Urinary bladder (tissue), 4 donors: ENCODE data around the gene KRT86. TPM values are rescaled to one million over a fixed set of nuclear protein-coding genes. Genes with fewer than 3 reads are reported as not detected.

Experiments
- DNase-seq: peaks from one replicate; pipeline ENCODE4 v3.0.0-alpha.2; 2015; ENCODE audit errors: extremely low spot score
- H3K27ac ChIP-seq: one replicate; pipeline ENCODE4 v1.5.1; 2013; ENCODE audit warnings: low read depth, mild to moderate bottlenecking, moderate library complexity
- H3K36me3 ChIP-seq: one replicate; pipeline ENCODE4 v1.6.1; 2013; ENCODE audit warnings: mild to moderate bottlenecking, moderate library complexity; ENCODE audit not compliant: insufficient read depth
- H3K4me1 ChIP-seq: one replicate; pipeline ENCODE4 v1.6.1; 2013; ENCODE audit warnings: mild to moderate bottlenecking, moderate library complexity; ENCODE audit not compliant: insufficient read depth
- H3K4me3 ChIP-seq: one replicate; pipeline ENCODE4 v1.5.1; 2013; ENCODE audit warnings: low read depth, low read length
- WGBS: extraction: QIAGEN DNeasy Blood & Tissue Kit; methylation state at CpG from one replicate; pipeline ENCODE4 v1.1.7; 2013; 5-methylcytosine and 5-hydroxymethylcytosine counted together
- polyA plus RNA-seq: library from polyadenylated mRNA; stranded (reverse); fragments of 200-250 nt; gene quantifications from one replicate; pipeline ENCODE4 v1.2.3, GENCODE V29; 2013
- total RNA-seq: library from RNA; depleted of rRNA; stranded (reverse); fragments of >200 nt; gene quantifications from one replicate; pipeline ENCODE4 v1.2.3, GENCODE V29; 2014
- donor health status: healthy with polysubstance abuse.
- donor health status: healthy.

Gene KRT86
- total and polyA plus RNA-seq, 2 donors = 0.15 TPM; not detected in 1

- Histone ChIP-seq H3K4me3 (no peak overlapping the region), H3K36me3 (no peaks in the 10 kb centered on the region), H3K4me1 (no peaks in the 10 kb centered on the region), H3K27ac (no peak overlapping the region)
- no peak for DNase-seq
- 94% methylated on average over 8 of the region's 8 CpGs for WGBS
These were observed 75.7 kb downstream of the KRT86 start for GRCh38 chr12:52350021-52350620.

DNA sequence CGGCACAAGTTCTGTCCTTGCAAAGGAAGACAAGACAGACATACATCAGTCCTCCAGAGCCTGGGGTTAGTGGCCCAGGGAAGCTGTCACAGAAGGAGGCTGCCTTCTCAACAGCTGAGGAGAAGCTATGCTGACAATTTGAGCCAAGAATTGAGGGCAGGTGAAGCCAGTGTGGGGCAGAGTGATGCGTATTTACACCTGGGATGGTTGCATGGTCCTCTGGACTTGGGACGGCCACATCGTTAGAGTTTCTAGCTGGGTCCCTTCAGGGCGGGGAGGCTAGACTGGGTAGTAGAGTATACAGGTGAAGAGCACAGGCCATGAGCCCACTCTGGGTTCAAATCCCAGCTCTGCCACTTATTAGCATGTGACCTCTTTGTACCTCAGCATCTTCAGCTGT lies 76.3 kb downstream of the KRT86 start:
- no peak overlapping the region for H3K4me3 ChIP-seq
- no peaks in the 10 kb centered on the region for H3K4me1 ChIP-seq
- H3K36me3 ChIP-seq = no peaks in the 10 kb centered on the region
- no peak overlapping the region for H3K27ac ChIP-seq
- DNase-seq = no peak
- 95% methylated on average over 5 of the region's 5 CpGs for WGBS

DNA sequence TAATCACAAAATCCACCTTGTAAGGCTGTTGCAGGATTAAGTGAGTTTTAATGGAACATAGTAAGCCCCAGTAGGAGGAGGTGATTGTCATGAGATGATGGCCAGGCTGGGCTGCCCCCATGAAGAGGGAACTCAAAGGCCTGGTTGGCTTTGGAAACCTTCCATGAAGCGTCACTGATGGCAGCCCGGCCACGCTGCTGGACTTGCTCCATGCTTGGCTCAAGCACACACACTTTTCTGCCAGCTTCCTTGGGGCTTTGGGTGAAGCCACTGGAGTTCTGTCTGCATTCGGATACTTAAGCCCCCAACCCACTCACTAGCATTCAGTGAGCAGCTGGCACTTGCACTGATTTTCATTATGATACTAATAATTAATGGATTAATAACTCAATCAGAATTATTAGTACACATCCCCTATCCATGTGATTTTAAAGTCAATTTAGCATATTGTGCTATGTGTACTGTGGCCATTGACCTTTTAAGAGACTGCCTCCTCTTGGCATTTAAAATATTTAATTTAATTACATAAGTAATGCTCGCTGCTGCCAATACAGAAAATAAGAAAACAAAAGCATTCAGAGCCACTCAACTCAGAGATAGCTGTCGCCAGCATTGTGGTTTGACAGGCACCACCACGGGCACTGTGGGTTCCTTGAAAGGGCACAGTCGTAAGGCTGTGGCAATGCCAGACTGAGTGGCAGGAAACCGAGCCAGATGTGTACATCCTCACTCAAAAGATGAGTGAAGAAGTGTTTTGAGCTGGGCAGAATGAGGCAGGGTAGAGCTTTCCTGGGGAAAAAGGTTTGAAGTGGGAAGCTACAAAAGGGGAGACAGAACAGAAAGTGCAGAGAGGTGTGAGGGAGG lies 77.0 kb downstream of the KRT86 start:
- Histone ChIP-seq H3K4me1 (no peaks in the 10 kb centered on the region), H3K4me3 (no peak overlapping the region), H3K36me3 (no peaks in the 10 kb centered on the region), H3K27ac (no peak overlapping the region)
- WGBS = 56% methylated on average over 9 of the region's 9 CpGs
- no peak for DNase-seq

DNA sequence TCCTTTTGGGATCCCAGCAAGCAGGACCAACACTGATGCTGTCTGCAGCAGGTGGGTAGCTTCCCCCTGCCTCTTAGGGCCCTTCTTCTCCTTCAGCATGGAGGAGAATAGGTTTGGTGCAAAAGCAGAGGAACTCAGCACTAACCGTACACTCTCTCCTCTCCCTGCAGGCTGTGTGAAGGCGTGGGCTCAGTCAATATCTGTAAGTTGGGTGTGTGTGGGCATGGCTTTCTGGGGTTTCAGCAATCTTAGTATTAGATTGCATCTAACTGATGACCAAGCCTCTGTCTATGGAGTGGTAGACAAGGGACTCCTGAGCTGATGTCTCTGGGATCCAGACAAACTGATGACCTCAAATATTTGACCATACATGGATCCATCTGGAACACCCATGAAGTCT lies 78.5 kb downstream of the KRT86 start:
- DNase-seq = no peak
- H3K4me1 ChIP-seq = no peaks in the 10 kb centered on the region
- WGBS = 84% methylated on average over 2 of the region's 2 CpGs
- no peaks in the 10 kb centered on the region for H3K36me3 ChIP-seq
- H3K4me3 ChIP-seq = no peak overlapping the region
- H3K27ac ChIP-seq = no peak overlapping the region

GRCh38 chr12:52353766-52354165 lies 79.3 kb downstream of the KRT86 start:
- WGBS = 68% methylated on average over 3 of the region's 3 CpGs
- Histone ChIP-seq H3K4me3 (no peak overlapping the region), H3K36me3 (no peaks in the 10 kb centered on the region), H3K27ac (no peak overlapping the region), H3K4me1 (no peaks in the 10 kb centered on the region)
- DNase-seq = no peak

DNA sequence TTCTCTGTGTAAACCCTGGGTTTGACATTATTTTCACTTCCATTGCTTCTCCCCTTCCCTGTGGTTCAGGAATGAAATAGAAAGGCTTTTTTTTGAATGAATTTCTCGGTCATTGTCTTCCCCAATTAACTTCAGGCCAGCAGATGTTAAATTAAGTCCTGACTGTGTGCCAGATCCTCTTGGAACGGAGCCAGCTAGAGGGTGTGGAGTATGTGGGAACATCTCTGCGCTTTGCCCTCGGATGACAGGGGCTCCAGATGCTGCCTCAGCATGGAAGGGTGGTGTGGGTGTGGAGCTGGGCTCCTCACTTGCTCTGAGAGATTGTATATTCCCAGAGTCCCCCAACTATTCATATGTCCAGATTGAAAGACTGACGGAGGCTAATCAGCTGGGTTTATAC lies 79.8 kb downstream of the KRT86 start:
- DNase-seq = no peak
- Histone ChIP-seq H3K27ac (no peak overlapping the region), H3K36me3 (no peaks in the 10 kb centered on the region), H3K4me3 (no peak overlapping the region), H3K4me1 (no peaks in the 10 kb centered on the region)
- 40% methylated on average over 5 of the region's 5 CpGs for WGBS

DNA sequence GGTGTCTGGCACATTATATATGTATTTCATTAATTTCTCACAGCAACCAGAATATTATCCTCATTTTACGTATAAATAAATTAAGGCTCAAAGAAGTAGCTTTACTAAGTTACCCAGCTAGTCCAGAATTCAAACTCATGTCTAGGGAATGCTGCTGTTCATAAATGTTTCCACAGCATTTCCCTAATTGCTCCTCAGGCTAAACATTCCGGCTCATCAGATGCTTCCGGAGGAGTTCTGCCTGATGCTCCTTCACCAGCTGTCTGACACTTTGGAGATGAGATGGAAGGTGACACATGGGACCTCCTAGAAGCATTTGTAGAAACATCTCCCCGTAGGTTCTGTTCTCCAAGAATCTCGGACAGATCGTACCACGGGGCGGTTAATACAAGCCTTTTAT lies 80.7 kb downstream of the KRT86 start:
- WGBS = 93% methylated on average over 8 of the region's 8 CpGs

DNA sequence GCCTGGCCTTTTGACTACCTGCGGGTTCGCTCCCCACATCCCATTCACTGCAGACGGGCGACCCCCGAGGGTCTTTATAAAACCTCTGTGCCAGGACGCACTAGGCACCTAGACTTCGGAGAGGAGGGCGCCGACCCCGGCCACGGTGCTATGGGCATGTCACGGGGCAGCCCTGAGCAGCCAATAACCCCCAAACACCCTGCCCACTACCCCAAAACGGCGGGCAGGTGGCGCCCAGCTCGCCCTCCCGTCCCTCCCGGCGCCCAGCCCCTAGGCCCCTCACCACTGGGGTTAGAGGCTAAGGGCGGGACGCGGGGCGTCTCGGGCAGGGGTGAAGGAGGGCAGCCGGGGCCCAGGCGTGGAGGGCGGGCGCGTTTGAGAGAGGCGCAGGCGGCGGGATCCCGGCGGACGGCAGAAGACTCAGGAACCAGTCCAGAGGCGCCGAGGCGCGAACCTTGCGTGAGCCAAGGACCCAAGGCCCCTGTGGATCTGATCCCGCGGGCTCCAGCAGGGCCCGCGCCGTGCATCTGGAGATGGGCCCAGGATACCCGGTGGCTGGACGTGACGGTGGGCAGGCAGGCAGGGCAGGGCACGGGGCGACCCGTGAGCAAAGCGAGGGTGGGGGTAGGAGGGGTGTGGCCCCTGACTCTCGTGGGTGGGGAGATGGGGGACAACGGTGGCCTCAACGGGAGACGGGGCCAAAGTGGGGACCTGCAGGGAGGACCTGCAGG lies 81.8 kb downstream of the KRT86 start:
- no peak overlapping the region for H3K27ac ChIP-seq
- H3K4me1 ChIP-seq = no peaks in the 10 kb centered on the region
- no peaks in the 10 kb centered on the region for H3K36me3 ChIP-seq
- H3K4me3 ChIP-seq = no peak overlapping the region
- WGBS = 94% methylated on average over 56 of the region's 56 CpGs
- DNase-seq = no peak

More for the DNA sequence above, 80.7 kb downstream of the KRT86 start:
- no peak for DNase-seq
- Histone ChIP-seq H3K36me3 (no peaks in the 10 kb centered on the region), H3K4me1 (no peaks in the 10 kb centered on the region), H3K27ac (no peak overlapping the region), H3K4me3 (no peak overlapping the region)

GRCh38 chr12:52356762-52357580 lies 82.5 kb downstream of the KRT86 start:
- no peak overlapping the region for H3K4me3 ChIP-seq
- H3K36me3 ChIP-seq = no peaks in the 10 kb centered on the region
- H3K27ac ChIP-seq = no peak overlapping the region
- H3K4me1 ChIP-seq = no peaks in the 10 kb centered on the region
- WGBS = 92% methylated on average over 20 of the region's 20 CpGs
- no peak for DNase-seq

Other genes starting within 250 kb of the KRT86 start
- 18.3 TPM for gene NR4A1, start 223.2 kb upstream of the KRT86 start, total RNA-seq
- 307 TPM for gene NR4A1, start 223.2 kb upstream of the KRT86 start, polyA plus RNA-seq
- 20.4 TPM for gene ATG101, start 204.7 kb upstream of the KRT86 start, total RNA-seq
- 46.4 TPM for gene ATG101, start 204.7 kb upstream of the KRT86 start, polyA plus RNA-seq
- 3.4 TPM for gene SMIM41, start 194.9 kb upstream of the KRT86 start, total RNA-seq
- 5.5 TPM for gene SMIM41, start 194.9 kb upstream of the KRT86 start, polyA plus RNA-seq
- gene KRT80, start 82.6 kb upstream of the KRT86 start, total RNA-seq = 1.7 TPM
- 3.0 TPM for gene KRT80, start 82.6 kb upstream of the KRT86 start, polyA plus RNA-seq
- 147 TPM for gene KRT7, start 41.4 kb upstream of the KRT86 start, total RNA-seq
- 158 TPM for gene KRT7, start 41.4 kb upstream of the KRT86 start, polyA plus RNA-seq
- gene KRT81, start 16.9 kb downstream of the KRT86 start, total RNA-seq = not detected
- gene KRT81, start 16.9 kb downstream of the KRT86 start, polyA plus RNA-seq = not detected
- not detected for gene KRT83, start 46.8 kb downstream of the KRT86 start, total RNA-seq
- not detected for gene KRT83, start 46.8 kb downstream of the KRT86 start, polyA plus RNA-seq
- not detected for gene KRT85, start 92.8 kb downstream of the KRT86 start, total RNA-seq
- not detected for gene KRT85, start 92.8 kb downstream of the KRT86 start, polyA plus RNA-seq
- not detected for gene KRT84, start 111.0 kb downstream of the KRT86 start, total RNA-seq
- gene KRT84, start 111.0 kb downstream of the KRT86 start, polyA plus RNA-seq = not detected
- gene KRT82, start 131.7 kb downstream of the KRT86 start, total RNA-seq = not detected
- 0.06 TPM for gene KRT82, start 131.7 kb downstream of the KRT86 start, polyA plus RNA-seq
- not detected for gene KRT75, start 159.7 kb downstream of the KRT86 start, total RNA-seq
- gene KRT75, start 159.7 kb downstream of the KRT86 start, polyA plus RNA-seq = not detected
- not detected for gene KRT6B, start 177.5 kb downstream of the KRT86 start, total RNA-seq
- not detected for gene KRT6B, start 177.5 kb downstream of the KRT86 start, polyA plus RNA-seq
- gene KRT6C, start 199.2 kb downstream of the KRT86 start, total RNA-seq = not detected
- gene KRT6C, start 199.2 kb downstream of the KRT86 start, polyA plus RNA-seq = not detected
- gene KRT6A, start 218.6 kb downstream of the KRT86 start, total RNA-seq = not detected
- gene KRT6A, start 218.6 kb downstream of the KRT86 start, polyA plus RNA-seq = 0.11 TPM
- 55.4 TPM for gene KRT5, start 245.7 kb downstream of the KRT86 start, total RNA-seq
- gene KRT5, start 245.7 kb downstream of the KRT86 start, polyA plus RNA-seq = 31.2 TPM